ENCODE results near the gene SLC6A17. TPM values are rescaled to one million over a fixed set of nuclear protein-coding genes. Genes with fewer than 3 reads are reported as not detected.

Gene SLC6A17
- total RNA-seq, 1 experiment from 2014 or later: not detected

GRCh38 chr1:110224240-110224995 is 74.1 kb downstream of the SLC6A17 start:
- Histone ChIP-seq H3K4me1 (ENCODE audit: insufficient read depth, low read length, poor library complexity, severe bottlenecking) (no peaks in the 10 kb centered on the region), H3K27ac (ENCODE audit: low read depth, low read length, poor library complexity, severe bottlenecking) (no peak overlapping the region), H3K4me3 (ENCODE audit: low read depth, low read length, poor library complexity, severe bottlenecking) (no peak overlapping the region), H3K27me3 (replicated peaks; ENCODE audit: insufficient read depth, low read depth, low read length, poor library complexity) (no peaks in the 10 kb centered on the region), H3K36me3 (ENCODE audit: insufficient read depth, low read length, poor library complexity, severe bottlenecking) (no peaks in the 10 kb centered on the region), H3K9me3 (ENCODE audit: low read depth, low read length, poor library complexity, severe bottlenecking) (no peaks in the 10 kb centered on the region)
- ChIA-PET CTCF (interaction anchor here (1.0 kb wide), 1 partner anchor 17 kb away, joined by 4 read pairs; no protein-coding TSS in a partner anchor), POLR2A (ENCODE audit: low non-redundant PET) (no interaction called here)
- TF ChIP-seq EZH2 (IDR thresholded peaks at IDR 0.05; ENCODE audit: borderline replicate concordance, low read depth, low read length, poor library complexity, severe bottlenecking) (no peak), CTCF (conservative IDR thresholded peaks at IDR 0.05; ENCODE audit: low read depth, low read length) (no peak)
- no peak for DNase-seq (ENCODE audit: low spot score)
- BruUV-seq (replicated peaks): no TSS peak
- intact Hi-C loops (cut with micrococcal nuclease; ENCODE audit: unreplicated experiment): no loop called here

- intact Hi-C loops (cut with micrococcal nuclease; ENCODE audit: unreplicated experiment): no loop called here
- ChIA-PET POLR2A (ENCODE audit: low non-redundant PET) (no interaction called here), CTCF (interaction anchor here (1.0 kb wide), 1 partner anchor 18 kb away, joined by 4 read pairs; no protein-coding TSS in a partner anchor)
- Histone ChIP-seq H3K9me3 (ENCODE audit: low read depth, low read length, poor library complexity, severe bottlenecking) (no peaks in the 10 kb centered on the region), H3K27me3 (replicated peaks; ENCODE audit: insufficient read depth, low read depth, low read length, poor library complexity) (no peaks in the 10 kb centered on the region), H3K4me1 (ENCODE audit: insufficient read depth, low read length, poor library complexity, severe bottlenecking) (no peaks in the 10 kb centered on the region), H3K36me3 (ENCODE audit: insufficient read depth, low read length, poor library complexity, severe bottlenecking) (no peaks in the 10 kb centered on the region), H3K4me3 (ENCODE audit: low read depth, low read length, poor library complexity, severe bottlenecking) (no peak overlapping the region), H3K27ac (ENCODE audit: low read depth, low read length, poor library complexity, severe bottlenecking) (no peak overlapping the region)
- no peak for TF ChIP-seq CTCF (conservative IDR thresholded peaks at IDR 0.05; ENCODE audit: low read depth, low read length)
- no peak for TF ChIP-seq EZH2 (IDR thresholded peaks at IDR 0.05; ENCODE audit: borderline replicate concordance, low read depth, low read length, poor library complexity, severe bottlenecking)
- DNase-seq (ENCODE audit: low spot score): no peak
- BruUV-seq (replicated peaks): no TSS peak
These were observed 74.9 kb downstream of the SLC6A17 start for GRCh38 chr1:110225212-110225611.

GRCh38 chr1:110225756-110226404 is 75.6 kb downstream of the SLC6A17 start:
- ChIA-PET POLR2A (ENCODE audit: low non-redundant PET) (no interaction called here), CTCF (no interaction called here)

More at GRCh38 chr1:110225756-110226404, 75.6 kb downstream of the SLC6A17 start:
- BruUV-seq (replicated peaks): no TSS peak
- DNase-seq (ENCODE audit: low spot score): no peak
- Histone ChIP-seq H3K9me3 (ENCODE audit: low read depth, low read length, poor library complexity, severe bottlenecking) (no peaks in the 10 kb centered on the region), H3K36me3 (ENCODE audit: insufficient read depth, low read length, poor library complexity, severe bottlenecking) (no peaks in the 10 kb centered on the region), H3K4me1 (ENCODE audit: insufficient read depth, low read length, poor library complexity, severe bottlenecking) (no peaks in the 10 kb centered on the region), H3K27me3 (replicated peaks; ENCODE audit: insufficient read depth, low read depth, low read length, poor library complexity) (no peaks in the 10 kb centered on the region), H3K27ac (ENCODE audit: low read depth, low read length, poor library complexity, severe bottlenecking) (no peak overlapping the region), H3K4me3 (ENCODE audit: low read depth, low read length, poor library complexity, severe bottlenecking) (no peak overlapping the region)
- intact Hi-C loops (cut with micrococcal nuclease; ENCODE audit: unreplicated experiment): no loop called here
- TF ChIP-seq EZH2 (IDR thresholded peaks at IDR 0.05; ENCODE audit: borderline replicate concordance, low read depth, low read length, poor library complexity, severe bottlenecking) (no peak), CTCF (conservative IDR thresholded peaks at IDR 0.05; ENCODE audit: low read depth, low read length) (no peak)

Data from A673 (cell line).